ENCODE results near the gene TNRC6C. TPM values are rescaled to one million over a fixed set of nuclear protein-coding genes. Genes with fewer than 3 reads are reported as not detected.

The TNRC6C gene
- total RNA-seq, 1 donor from 2014 or later = 13.1 TPM

GRCh38 chr17:77915594-77916021 is 42.9 kb upstream of the TNRC6C start:
- H3K9me3 Mint-ChIP-seq (ENCODE audit: unreplicated experiment) = no peaks in the 10 kb centered on the region
- H3K27ac Mint-ChIP-seq (ENCODE audit: unreplicated experiment) = no peak overlapping the region
- peaks cover 10% of the 10 kb centered on the region for H3K4me1 Mint-ChIP-seq (ENCODE audit: unreplicated experiment)
- H3K36me3 Mint-ChIP-seq (ENCODE audit: low read depth, unreplicated experiment) = no peaks in the 10 kb centered on the region
- peaks cover 3% of the 10 kb centered on the region for H3K27me3 Mint-ChIP-seq (ENCODE audit: unreplicated experiment)
- no peak for TF ChIP-seq CTCF (IDR thresholded peaks at IDR 0.05; ENCODE audit: unreplicated experiment)
- H3K4me3 Mint-ChIP-seq (ENCODE audit: unreplicated experiment) = no peak overlapping the region
- no peak for DNase-seq (ENCODE audit: low spot score)

- H3K27me3 Mint-ChIP-seq (ENCODE audit: unreplicated experiment) = peaks cover 3% of the 10 kb centered on the region
- no peaks in the 10 kb centered on the region for H3K9me3 Mint-ChIP-seq (ENCODE audit: unreplicated experiment)
- H3K4me1 Mint-ChIP-seq (ENCODE audit: unreplicated experiment) = peaks cover 10% of the 10 kb centered on the region
- no peak for TF ChIP-seq CTCF (IDR thresholded peaks at IDR 0.05; ENCODE audit: unreplicated experiment)
- H3K4me3 Mint-ChIP-seq (ENCODE audit: unreplicated experiment) = no peak overlapping the region
- no peak overlapping the region for H3K27ac Mint-ChIP-seq (ENCODE audit: unreplicated experiment)
- H3K36me3 Mint-ChIP-seq (ENCODE audit: low read depth, unreplicated experiment) = no peaks in the 10 kb centered on the region
- no peak for DNase-seq (ENCODE audit: low spot score)
These were observed 42.2 kb upstream of the TNRC6C start for GRCh38 chr17:77916264-77916663.

- H3K27ac Mint-ChIP-seq (ENCODE audit: unreplicated experiment) = no peak overlapping the region
- no peaks in the 10 kb centered on the region for H3K9me3 Mint-ChIP-seq (ENCODE audit: unreplicated experiment)
- TF ChIP-seq CTCF (IDR thresholded peaks at IDR 0.05; ENCODE audit: unreplicated experiment) = no peak
- H3K4me3 Mint-ChIP-seq (ENCODE audit: unreplicated experiment) = no peak overlapping the region
- H3K36me3 Mint-ChIP-seq (ENCODE audit: low read depth, unreplicated experiment) = peaks cover 4% of the 10 kb centered on the region
- H3K4me1 Mint-ChIP-seq (ENCODE audit: unreplicated experiment) = peaks cover 10% of the 10 kb centered on the region
- H3K27me3 Mint-ChIP-seq (ENCODE audit: unreplicated experiment) = peaks cover 3% of the 10 kb centered on the region
- DNase-seq (ENCODE audit: low spot score) = no peak
These were observed 41.6 kb upstream of the TNRC6C start for GRCh38 chr17:77916703-77917481.

- Mint-ChIP-seq H3K4me1 (ENCODE audit: unreplicated experiment) (peaks cover 10% of the 10 kb centered on the region), H3K4me3 (ENCODE audit: unreplicated experiment) (no peak overlapping the region), H3K36me3 (ENCODE audit: low read depth, unreplicated experiment) (peaks cover 4% of the 10 kb centered on the region), H3K9me3 (ENCODE audit: unreplicated experiment) (no peaks in the 10 kb centered on the region), H3K27ac (ENCODE audit: unreplicated experiment) (peak overlapping the region; percentile 38), H3K27me3 (ENCODE audit: unreplicated experiment) (peaks cover 1% of the 10 kb centered on the region)
- no peak for DNase-seq (ENCODE audit: low spot score)
- no peak for TF ChIP-seq CTCF (IDR thresholded peaks at IDR 0.05; ENCODE audit: unreplicated experiment)
These were observed 39.2 kb upstream of the TNRC6C start for GRCh38 chr17:77919276-77919675.

- DNase-seq (ENCODE audit: low spot score) = no peak
- Mint-ChIP-seq H3K27me3 (ENCODE audit: unreplicated experiment) (peaks cover 3% of the 10 kb centered on the region), H3K4me1 (ENCODE audit: unreplicated experiment) (peaks cover 9% of the 10 kb centered on the region), H3K4me3 (ENCODE audit: unreplicated experiment) (no peak overlapping the region), H3K27ac (ENCODE audit: unreplicated experiment) (no peak overlapping the region), H3K36me3 (ENCODE audit: low read depth, unreplicated experiment) (peaks cover 4% of the 10 kb centered on the region), H3K9me3 (ENCODE audit: unreplicated experiment) (no peaks in the 10 kb centered on the region)
- no peak for TF ChIP-seq CTCF (IDR thresholded peaks at IDR 0.05; ENCODE audit: unreplicated experiment)
These were observed 35.4 kb upstream of the TNRC6C start for GRCh38 chr17:77923135-77923534.
